Neural cell (in vitro differentiated cells): ENCODE measurements around the gene ZMYND11.

Source experiments
- EP300 ChIP-seq: fragments of 450-650 bp; conservative IDR thresholded peaks from 2 replicates; pipeline ENCODE4 v1.6.1; 2014; ENCODE audit warnings: antibody characterized with exemption, mild to moderate bottlenecking, moderate library complexity; ENCODE audit not compliant: poor library complexity, severe bottlenecking
- EZH2 ChIP-seq: fragments of 200-600, 300-800 bp; shearing (Covaris generic), sonication (generic); IDR thresholded peaks from 2 replicates; pipeline ENCODE4 v1.6.1; 2014; ENCODE audit warnings: antibody characterized with exemption, low read length, borderline replicate concordance, mild to moderate bottlenecking; ENCODE audit not compliant: insufficient read depth, poor library complexity, severe bottlenecking
- MXI1 ChIP-seq: fragments of 450-650 bp; conservative IDR thresholded peaks from 2 replicates; pipeline ENCODE4 v1.6.1; 2014; ENCODE audit warnings: antibody characterized with exemption, mild to moderate bottlenecking; ENCODE audit not compliant: poor library complexity, severe bottlenecking
- POLR2AphosphoS5 ChIP-seq: IDR thresholded peaks from 2 replicates; pipeline ENCODE4 v1.6.1; 2012
- RAD21 ChIP-seq: fragments of 450-650 bp; conservative IDR thresholded peaks from 2 replicates; pipeline ENCODE4 v1.6.1; 2014; ENCODE audit warnings: antibody characterized with exemption, mild to moderate bottlenecking, moderate library complexity
- SMC3 ChIP-seq: fragments of 450-650 bp; conservative IDR thresholded peaks from 2 replicates; pipeline ENCODE4 v1.6.1; 2014; ENCODE audit warnings: antibody characterized with exemption, mild to moderate bottlenecking, moderate library complexity; ENCODE audit not compliant: poor library complexity
- TAF1 ChIP-seq: IDR thresholded peaks from 2 replicates; pipeline ENCODE4 v1.6.1; 2012; ENCODE audit warnings: low read depth
- TF ChIP-seq, protein P1 (sequence below): fragments of 450-650 bp; IDR thresholded peaks from 2 replicates; pipeline ENCODE4 v1.5.1; 2014; ENCODE audit warnings: antibody characterized with exemption, mild to moderate bottlenecking, moderate library complexity; ENCODE audit not compliant: poor library complexity, severe bottlenecking
- TF ChIP-seq, protein P2 (sequence below): IDR thresholded peaks from 2 replicates; pipeline ENCODE4 v1.6.1; 2012; ENCODE audit warnings: borderline replicate concordance

DNA sequence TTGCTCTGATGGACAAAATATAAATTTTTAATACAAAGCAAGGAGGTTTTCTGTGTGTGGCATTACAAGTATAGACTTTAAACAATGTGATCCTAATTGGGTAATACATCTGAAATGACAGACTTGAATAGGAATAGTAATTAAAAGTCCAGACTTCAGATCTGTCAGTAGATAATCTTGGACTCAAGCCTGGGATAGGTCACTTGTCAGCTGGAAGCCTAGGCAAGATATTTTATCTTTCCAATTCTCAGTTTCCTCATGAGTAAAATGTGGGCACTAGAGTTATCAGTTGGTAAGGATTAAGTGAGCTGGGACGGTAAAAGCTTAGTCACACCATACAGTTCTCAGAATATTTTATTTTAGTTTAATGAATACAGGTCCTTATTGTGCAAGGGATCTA is 10.4 kb upstream of the ZMYND11 start:
- TF ChIP-seq, protein P1, sequence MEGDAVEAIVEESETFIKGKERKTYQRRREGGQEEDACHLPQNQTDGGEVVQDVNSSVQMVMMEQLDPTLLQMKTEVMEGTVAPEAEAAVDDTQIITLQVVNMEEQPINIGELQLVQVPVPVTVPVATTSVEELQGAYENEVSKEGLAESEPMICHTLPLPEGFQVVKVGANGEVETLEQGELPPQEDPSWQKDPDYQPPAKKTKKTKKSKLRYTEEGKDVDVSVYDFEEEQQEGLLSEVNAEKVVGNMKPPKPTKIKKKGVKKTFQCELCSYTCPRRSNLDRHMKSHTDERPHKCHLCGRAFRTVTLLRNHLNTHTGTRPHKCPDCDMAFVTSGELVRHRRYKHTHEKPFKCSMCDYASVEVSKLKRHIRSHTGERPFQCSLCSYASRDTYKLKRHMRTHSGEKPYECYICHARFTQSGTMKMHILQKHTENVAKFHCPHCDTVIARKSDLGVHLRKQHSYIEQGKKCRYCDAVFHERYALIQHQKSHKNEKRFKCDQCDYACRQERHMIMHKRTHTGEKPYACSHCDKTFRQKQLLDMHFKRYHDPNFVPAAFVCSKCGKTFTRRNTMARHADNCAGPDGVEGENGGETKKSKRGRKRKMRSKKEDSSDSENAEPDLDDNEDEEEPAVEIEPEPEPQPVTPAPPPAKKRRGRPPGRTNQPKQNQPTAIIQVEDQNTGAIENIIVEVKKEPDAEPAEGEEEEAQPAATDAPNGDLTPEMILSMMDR, result no peak
- TF ChIP-seq EZH2 (no peak), SMC3 (no peak), TAF1 (no peak), MXI1 (no peak), RAD21 (no peak), POLR2AphosphoS5 (no peak), EP300 (no peak)
- TF ChIP-seq, protein P2, sequence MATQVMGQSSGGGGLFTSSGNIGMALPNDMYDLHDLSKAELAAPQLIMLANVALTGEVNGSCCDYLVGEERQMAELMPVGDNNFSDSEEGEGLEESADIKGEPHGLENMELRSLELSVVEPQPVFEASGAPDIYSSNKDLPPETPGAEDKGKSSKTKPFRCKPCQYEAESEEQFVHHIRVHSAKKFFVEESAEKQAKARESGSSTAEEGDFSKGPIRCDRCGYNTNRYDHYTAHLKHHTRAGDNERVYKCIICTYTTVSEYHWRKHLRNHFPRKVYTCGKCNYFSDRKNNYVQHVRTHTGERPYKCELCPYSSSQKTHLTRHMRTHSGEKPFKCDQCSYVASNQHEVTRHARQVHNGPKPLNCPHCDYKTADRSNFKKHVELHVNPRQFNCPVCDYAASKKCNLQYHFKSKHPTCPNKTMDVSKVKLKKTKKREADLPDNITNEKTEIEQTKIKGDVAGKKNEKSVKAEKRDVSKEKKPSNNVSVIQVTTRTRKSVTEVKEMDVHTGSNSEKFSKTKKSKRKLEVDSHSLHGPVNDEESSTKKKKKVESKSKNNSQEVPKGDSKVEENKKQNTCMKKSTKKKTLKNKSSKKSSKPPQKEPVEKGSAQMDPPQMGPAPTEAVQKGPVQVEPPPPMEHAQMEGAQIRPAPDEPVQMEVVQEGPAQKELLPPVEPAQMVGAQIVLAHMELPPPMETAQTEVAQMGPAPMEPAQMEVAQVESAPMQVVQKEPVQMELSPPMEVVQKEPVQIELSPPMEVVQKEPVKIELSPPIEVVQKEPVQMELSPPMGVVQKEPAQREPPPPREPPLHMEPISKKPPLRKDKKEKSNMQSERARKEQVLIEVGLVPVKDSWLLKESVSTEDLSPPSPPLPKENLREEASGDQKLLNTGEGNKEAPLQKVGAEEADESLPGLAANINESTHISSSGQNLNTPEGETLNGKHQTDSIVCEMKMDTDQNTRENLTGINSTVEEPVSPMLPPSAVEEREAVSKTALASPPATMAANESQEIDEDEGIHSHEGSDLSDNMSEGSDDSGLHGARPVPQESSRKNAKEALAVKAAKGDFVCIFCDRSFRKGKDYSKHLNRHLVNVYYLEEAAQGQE, result no peak
